ENCODE data around the gene VIL1.

Gene VIL1

DNA sequence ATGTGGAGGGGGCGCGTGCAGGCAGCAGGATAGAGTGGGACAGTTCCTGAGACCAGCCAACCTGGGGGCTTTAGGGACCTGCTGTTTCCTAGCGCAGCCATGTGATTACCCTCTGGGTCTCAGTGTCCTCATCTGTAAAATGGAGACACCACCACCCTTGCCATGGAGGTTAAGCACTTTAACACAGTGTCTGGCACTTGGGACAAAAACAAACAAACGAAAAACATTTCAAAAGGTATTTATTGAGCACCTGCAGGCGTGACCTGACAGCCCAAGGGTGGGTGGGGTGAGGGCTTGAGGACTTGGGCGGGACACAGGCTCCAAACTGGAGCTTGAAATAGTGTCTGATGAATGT is 23.9 kb upstream of the VIL1 start:
- no peak for DNase-seq (ENCODE audit: low read depth in 2 of 2)

DNA sequence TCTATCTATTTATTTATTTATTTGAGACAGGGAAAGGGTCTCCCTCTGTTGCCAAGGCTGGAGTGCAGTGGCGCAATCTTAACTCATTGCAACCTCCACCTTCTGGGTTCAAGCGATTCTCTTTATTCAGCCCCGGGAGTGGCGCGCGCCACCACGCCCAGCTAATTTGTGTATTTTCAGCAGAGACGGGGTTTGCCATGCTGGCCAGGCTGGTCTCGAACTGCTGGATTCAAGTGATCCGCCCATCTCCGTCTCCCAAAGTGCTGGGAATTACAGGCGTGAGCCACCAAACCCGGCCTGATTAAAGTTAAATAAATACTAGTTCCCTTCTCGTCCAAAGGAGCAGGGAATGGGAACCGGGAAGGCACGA is 23.5 kb upstream of the VIL1 start:
- DNase-seq (ENCODE audit: low read depth in 2 of 2) = no peak

DNA sequence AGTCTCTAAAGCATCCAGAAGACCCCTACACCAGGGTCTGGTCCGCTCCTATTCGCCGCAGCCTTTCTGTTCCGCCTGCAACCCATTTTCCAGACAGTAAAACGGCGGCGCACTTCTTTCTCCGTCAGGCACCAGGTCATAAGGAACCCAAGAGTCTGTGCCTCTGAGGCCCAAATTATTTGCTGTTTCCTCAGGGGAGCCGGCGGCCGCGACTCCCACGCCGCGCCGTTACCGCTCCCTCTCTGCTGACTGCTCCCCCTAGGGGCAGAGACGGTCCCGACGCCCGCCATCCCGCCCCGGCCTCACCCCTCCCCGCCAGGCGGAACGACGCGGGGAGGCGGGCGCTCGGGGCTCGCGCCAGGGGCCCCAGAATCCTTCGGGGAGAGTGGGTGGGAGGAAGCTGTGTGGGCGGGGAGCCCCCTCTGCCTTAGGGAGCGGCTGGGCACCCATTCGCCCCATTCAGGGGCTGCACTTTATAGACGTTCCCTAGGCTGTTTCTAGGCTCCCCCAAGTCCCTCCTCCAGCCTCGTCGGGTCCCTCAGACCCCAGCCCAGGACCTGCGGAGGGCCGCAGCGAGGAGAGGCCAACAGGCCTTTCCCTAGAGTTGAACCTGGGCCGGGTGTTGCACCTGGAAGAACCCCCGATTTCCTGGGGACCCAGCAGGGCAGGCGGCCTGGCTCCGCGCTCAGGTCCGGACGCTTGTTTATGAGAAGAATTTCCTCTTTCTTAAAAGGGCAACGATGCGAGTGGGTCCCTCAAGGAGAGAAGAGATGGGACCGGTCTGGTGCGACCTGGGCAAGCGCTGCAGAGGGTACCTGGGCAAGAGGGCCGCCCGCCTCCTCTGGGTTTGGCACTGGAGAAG is 22.9 kb upstream of the VIL1 start:
- peak; percentile 86 to 90 for DNase-seq (ENCODE audit: low read depth in 2 of 2)

DNA sequence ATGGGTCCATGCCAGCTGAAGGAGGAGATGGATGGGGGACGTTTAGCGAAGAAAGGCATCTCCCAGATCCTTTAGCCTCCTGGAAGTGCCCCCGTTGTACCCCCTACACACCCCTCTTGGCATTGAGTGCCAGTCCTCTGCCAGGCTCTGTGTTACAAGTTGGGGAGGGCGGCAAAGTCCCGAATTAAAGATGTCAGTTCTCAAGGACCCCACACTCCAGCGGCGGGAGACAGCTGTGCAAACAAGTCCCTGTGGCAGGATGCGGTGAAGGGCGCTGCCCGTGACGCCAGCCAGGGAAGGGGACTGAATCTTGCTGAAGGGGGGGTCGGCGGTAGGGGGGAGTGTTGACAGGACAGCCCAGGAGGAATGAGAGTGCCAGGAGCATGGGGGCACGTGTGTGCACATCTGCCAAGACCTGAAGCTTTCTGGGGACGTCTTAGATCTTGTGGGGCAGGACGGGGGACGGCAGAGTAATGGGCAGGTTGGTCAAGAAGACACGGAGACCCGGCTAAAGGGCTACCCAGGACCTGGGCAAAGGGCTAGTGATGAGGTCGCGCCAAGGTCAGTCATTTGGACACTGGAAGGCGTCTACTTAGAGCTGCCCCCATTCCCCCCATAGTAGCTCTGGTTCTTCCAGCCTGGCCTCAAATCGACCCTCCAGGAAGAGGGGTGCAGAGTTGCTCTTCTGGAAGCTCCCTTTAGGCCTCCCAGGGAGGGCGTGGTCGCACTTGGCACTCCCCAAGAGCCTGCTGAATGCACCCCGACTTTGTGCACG is 22.0 kb upstream of the VIL1 start:
- peak in 1 of 2 donors; percentile 57 for DNase-seq (ENCODE audit: low read depth in 2 of 2)

DNA sequence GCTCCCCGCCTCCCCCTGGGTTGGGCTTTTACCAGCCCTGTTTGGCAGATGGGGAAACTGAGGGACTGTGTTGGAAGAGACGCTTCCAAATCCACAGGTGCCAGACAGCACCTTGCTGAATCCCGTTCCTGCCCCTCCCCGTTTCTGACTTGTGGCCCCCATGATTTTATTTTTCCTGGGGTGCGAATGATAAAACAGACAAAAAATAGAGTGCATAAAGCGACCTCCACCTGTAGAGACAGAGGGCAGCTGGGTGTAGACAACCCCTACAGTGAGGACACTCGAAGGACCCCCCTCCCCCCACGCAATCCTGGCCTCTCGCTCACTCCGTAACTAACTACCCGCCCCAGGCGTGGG is 21.5 kb upstream of the VIL1 start:
- DNase-seq (ENCODE audit: low read depth in 2 of 2) = no peak

DNA sequence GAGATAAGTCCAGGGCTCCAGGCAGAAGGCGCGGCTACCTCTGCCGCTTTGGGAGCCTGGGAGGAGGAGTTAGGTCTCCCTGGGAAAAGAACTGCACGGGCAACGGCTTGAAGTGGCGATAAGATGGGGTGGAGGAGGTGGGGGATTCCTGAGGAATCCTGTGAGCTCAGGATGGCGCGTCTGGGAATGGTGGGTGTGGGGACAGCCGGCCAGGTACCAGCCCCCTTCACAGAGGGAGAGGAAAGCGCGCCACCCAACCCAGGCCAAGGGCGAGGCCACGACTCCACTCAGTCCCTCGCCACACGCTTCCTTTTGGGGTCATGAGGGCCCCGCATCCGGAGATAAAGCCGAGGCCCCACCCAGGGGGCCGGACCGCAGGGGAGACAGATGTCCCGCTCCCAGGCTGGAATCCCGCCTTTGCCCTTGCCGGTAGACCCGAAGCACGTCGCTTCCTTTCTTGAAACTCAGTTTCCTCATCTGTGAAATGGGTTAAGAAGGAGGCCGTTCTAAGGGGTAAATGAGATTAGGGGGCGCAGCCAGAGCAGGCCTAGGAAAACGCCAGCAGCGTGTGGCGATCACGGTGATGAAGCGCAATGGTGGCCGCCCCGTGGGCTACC is 21.0 kb upstream of the VIL1 start:
- DNase-seq (ENCODE audit: low read depth in 2 of 2) = no peak

DNA sequence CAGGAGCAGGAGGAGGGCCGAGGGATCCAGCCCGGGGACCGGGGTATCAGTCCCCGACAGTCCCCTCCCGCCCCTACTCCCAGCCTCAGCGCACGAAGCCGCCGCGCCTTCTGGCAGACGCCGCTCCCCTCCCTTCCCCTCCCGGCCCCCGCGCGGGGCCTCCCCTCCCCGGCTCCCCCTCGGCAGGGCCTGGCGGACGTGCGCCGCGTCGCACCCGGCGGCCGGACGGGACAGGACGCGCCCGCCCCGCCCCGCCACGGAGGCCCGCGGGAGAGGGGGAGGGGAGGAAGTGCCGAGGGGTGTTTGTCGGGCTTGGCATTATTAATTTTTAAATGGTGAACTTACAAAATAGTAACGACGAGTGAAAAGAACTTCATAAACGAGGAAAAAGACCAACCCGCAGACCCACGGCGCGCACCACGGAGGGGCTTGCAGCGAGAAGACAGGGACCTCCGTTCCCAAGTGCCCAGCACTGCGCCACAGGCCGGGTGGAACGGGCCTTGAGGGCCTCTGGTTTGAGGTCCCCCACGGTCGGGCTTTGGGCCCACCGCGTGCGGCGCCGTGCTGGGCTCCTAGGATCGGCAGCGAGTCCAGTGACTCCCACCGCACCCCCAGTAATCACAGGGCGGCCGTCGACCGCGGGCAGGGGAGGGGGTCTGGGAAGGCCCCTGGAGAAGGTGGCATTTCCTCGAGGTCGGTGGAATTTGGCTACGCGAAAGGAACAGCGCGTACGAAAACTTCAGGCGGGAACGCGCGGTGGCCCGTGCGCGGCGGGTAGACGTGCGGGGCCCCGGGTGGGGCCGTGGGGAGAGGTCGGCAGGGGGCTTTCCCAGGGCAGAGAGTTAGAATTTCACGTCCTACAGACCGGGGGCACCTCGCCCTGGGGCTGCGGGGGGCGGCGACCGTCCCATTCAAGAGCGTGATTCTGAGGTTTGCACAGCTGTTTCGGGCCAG is 20.2 kb upstream of the VIL1 start:
- DNase-seq (ENCODE audit: low read depth in 2 of 2) = peak in 1 of 2 donors; percentile 31

DNA sequence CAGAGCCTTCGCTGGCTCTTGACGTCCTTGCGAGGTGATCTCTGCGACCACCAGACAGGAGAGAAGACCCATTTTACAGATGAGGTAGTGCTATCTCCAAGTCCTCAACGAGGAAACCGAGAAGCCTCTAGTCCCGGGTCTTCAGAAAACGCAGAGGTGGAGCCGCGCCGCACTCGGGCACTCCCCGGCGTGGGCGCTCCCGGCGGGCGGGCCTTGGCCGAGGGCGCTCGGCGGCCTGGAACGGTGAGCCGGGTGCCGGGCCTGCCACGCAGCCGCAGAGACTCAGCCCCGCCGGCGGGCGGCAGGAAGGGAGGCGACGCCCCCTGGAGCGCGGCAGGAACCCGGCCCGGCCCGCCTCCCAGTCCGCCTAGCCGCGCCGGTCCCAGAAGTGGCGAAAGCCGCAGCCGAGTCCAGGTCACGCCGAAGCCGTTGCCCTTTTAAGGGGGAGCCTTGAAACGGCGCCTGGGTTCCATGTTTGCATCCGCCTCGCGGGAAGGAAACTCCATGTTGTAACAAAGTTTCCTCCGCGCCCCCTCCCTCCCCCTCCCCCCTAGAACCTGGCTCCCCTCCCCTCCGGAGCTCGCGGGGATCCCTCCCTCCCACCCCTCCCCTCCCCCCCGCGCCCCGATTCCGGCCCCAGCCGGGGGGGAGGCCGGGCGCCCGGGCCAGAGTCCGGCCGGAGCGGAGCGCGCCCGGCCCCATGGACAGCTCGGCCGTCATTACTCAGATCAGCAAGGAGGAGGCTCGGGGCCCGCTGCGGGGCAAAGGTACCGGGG is 19.3 kb upstream of the VIL1 start, which contains the start of gene CTDSP1:
CTDSP1 (plus strand) TSS at position 478 of the 776 bp plus-strand sequence; CDS start at position 701, 223 bp downstream.
- peak; percentile 85 to 88 for DNase-seq (ENCODE audit: low read depth in 2 of 2)

DNA sequence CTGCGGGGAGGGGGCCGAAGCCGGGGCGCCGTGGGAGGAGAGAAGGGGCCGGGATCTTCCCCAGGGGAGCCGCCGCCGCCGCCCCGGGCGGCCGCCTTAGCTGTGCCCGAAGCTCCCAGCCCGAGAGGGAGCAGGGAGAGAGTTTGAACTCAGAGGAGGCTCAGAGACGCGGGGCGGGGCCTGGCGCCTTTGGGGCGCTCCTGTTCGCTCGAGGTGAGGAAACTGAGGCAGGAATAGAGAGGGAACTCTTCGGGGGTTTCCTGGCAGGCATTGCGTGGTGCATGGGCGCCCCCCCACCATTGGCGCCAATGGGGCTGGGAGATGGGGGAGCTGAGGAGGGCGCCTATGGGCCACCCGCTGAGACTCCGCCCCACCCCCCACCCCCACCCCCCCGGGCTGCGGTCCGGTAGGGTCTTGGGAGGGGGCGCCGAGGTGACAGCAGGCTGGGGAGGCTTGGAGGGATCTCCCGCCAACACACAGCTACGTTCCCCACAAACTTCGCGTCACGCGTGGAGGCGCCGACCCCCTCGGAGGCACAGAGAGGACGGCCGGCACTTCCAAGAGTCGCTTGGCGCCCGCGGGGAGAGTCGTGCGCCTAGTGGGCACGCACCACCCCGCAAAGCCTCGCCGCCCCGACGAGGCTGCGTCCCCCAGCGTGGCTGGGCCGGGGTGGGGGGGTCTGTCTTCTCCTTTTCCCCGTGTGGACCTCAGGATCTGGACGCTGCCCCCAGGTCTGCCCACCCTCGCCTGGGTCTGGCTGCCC is 18.6 kb upstream of the VIL1 start:
- DNase-seq (ENCODE audit: low read depth in 2 of 2) = no peak

DNA sequence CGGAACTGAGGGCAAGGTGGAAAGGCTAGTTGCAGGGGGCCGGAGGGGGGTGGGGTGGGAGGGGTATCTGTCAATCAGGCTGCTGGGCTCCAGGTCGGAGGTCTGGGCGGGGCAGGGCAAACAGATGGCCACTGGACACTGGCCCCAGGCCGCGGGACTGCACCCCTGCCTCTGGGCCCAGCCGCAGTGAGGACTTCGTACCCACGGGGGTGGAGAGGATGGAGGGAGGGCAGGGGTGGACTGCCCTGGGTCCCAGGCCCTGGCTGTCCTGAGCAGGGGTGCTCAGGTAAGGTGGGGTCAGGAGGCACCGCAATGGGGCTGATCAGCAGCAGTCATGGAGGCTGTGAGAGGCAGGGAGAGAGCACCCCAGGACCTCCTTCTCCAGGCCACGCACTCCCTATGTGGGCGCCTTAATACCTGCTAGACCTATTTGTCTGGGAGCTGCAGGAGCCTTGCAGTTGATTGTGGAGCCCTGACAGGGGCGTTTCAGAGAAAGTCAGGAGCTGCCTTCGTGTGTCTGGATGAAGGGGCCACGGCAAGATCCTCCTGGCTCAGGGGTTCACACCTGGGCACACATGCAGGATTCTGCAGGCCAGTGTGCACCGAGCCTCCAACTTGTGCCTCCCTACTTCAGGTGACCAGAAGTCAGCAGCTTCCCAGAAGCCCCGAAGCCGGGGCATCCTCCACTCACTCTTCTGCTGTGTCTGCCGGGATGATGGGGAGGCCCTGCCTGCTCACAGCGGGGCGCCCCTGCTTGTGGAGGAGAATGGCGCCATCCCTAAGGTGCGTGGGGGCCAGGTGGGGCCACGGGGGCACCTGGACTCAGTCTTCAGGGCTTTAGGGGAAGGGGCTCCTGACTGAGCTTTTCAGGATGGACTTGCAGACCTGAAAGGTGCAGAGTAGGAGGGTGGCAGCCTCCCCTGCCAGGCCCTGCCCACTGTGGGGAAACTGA is 17.7 kb upstream of the VIL1 start:
- no peak for DNase-seq (ENCODE audit: low read depth in 2 of 2)

DNA sequence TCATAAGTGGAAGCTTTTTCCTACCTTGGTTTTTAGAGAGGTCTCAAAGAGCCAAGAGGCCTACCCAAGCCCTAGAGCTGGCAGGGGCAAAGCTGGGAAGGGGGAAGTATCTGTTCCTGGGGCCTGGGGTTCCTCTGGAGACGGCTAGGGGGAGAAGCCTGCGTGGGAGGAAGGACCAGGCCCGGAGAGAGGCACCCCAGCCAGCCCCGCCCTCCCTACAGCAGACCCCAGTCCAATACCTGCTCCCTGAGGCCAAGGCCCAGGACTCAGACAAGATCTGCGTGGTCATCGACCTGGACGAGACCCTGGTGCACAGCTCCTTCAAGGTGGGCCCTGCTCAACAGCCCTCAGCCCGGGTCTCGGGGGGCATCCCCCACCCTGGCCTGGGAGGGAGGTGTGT is 17.0 kb upstream of the VIL1 start:
- DNase-seq (ENCODE audit: low read depth in 2 of 2) = no peak

DNA sequence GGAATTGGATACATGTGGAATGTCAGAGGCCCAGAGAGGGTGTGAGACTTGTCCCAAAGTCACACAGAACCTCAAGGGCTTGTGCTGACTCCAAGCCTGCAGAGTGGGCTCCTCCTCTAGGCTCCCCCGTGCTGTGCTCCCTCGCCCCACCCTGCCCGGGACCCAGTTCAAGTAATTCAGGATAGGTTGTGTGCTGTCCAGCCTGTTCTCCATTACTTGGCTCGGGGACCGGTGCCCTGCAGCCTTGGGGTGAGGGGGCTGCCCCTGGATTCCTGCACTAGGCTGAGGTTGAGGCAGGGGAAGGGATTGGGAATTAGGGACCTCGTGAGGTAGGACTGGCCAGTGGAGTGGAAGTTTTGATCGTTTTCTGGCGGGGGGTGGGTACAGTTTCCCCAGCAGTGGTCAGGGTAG is 16.4 kb upstream of the VIL1 start:
- DNase-seq (ENCODE audit: low read depth in 2 of 2) = no peak

DNA sequence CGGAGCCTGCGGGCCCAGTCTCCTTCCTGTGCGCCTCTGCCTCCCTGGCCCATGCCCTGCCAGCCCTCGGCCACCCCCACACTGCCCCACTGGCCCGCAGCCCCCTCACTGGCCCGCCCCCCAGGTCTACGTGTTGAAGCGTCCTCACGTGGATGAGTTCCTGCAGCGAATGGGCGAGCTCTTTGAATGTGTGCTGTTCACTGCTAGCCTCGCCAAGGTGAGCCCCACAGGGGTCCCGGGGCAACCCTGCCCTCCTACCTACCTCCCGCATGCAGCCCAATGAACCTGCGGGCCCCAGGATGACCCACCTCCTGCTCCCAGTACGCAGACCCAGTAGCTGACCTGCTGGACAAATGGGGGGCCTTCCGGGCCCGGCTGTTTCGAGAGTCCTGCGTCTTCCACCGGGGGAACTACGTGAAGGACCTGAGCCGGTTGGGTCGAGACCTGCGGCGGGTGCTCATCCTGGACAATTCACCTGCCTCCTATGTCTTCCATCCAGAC is 16.0 kb upstream of the VIL1 start:
- no peak for DNase-seq (ENCODE audit: low read depth in 2 of 2)

DNA sequence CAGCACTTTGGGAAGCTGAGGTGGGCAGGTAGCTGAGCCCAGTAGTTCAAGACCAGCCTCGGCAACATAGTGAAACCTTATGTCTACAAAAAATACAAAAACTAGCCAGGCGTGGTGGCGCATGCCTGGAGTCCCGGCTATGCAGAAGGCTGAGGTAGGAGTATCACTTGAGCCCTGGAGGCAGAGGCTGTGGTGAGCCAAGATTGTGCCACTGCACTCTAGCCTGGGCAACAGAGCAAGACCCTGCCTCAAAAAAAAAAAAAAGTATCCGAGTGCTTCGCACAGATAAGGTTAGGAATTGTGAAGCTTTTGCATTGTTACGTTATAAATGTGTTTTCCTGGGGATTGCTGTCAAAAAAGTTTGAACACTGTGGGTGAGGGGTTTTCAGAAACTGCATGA is 15.1 kb upstream of the VIL1 start:
- no peak for DNase-seq (ENCODE audit: low read depth in 2 of 2)

DNA sequence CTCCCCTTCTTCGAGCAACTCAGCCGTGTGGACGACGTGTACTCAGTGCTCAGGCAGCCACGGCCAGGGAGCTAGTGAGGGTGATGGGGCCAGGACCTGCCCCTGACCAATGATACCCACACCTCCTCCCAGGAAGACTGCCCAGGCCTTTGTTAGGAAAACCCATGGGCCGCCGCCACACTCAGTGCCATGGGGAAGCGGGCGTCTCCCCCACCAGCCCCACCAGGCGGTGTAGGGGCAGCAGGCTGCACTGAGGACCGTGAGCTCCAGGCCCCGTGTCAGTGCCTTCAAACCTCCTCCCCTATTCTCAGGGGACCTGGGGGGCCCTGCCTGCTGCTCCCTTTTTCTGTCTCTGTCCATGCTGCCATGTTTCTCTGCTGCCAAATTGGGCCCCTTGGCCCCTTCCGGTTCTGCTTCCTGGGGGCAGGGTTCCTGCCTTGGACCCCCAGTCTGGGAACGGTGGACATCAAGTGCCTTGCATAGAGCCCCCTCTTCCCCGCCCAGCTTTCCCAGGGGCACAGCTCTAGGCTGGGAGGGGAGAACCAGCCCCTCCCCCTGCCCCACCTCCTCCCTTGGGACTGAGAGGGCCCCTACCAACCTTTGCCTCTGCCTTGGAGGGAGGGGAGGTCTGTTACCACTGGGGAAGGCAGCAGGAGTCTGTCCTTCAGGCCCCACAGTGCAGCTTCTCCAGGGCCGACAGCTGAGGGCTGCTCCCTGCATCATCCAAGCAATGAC is 14.4 kb upstream of the VIL1 start:
- DNase-seq (ENCODE audit: low read depth in 2 of 2) = no peak

DNA sequence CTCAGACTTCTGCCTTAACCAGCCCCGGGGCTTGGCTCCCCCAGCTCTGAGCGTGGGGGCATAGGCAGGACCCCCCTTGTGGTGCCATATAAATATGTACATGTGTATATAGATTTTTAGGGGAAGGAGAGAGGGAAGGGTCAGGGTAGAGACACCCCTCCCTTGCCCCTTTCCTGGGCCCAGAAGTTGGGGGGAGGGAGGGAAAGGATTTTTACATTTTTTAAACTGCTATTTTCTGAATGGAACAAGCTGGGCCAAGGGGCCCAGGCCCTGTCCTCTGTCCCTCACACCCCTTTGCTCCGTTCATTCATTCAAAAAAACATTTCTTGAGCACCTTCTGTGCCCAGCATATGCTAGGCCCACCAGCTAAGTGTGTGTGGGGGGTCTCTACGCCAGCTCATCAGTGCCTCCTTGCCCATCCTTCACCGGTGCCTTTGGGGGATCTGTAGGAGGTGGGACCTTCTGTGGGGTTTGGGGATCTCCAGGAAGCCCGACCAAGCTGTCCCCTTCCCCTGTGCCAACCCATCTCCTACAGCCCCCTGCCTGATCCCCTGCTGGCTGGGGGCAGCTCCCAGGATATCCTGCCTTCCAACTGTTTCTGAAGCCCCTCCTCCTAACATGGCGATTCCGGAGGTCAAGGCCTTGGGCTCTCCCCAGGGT is 13.7 kb upstream of the VIL1 start:
- no peak for DNase-seq (ENCODE audit: low read depth in 2 of 2)

DNA sequence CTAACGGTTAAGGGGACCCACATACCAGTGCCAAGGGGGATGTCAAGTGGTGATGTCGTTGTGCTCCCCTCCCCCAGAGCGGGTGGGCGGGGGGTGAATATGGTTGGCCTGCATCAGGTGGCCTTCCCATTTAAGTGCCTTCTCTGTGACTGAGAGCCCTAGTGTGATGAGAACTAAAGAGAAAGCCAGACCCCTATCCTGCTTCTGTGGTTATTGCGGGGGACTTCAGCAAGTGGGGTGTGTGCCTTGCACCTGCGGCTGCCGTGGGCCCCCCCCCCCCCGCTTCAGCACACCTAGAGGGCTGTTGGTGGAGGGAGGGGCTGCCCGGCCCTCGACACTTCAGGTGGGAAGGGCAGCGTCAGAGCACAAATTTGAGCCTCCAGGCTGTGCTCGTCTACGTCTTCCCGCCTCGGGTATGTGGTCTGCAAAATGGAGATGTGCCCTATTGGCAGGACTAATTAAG is 13.1 kb upstream of the VIL1 start:
- no peak for DNase-seq (ENCODE audit: low read depth in 2 of 2)
